Activated CD4-positive, alpha-beta T cell treated with anti-CD3 and anti-CD28 coated beads for 4 hours (primary cell): ENCODE measurements around the gene VPS54.
"Not testable (repeated sequence)": the region's sequence is repeated elsewhere in the genome, so short reads cannot be mapped to it uniquely, and the experiment has no call there.

Experiments
- DNase-seq, 2 donors: peaks; one replicate each; pipeline ENCODE4 v3.0.0-alpha.2; 2020

The VPS54 gene

DNA sequence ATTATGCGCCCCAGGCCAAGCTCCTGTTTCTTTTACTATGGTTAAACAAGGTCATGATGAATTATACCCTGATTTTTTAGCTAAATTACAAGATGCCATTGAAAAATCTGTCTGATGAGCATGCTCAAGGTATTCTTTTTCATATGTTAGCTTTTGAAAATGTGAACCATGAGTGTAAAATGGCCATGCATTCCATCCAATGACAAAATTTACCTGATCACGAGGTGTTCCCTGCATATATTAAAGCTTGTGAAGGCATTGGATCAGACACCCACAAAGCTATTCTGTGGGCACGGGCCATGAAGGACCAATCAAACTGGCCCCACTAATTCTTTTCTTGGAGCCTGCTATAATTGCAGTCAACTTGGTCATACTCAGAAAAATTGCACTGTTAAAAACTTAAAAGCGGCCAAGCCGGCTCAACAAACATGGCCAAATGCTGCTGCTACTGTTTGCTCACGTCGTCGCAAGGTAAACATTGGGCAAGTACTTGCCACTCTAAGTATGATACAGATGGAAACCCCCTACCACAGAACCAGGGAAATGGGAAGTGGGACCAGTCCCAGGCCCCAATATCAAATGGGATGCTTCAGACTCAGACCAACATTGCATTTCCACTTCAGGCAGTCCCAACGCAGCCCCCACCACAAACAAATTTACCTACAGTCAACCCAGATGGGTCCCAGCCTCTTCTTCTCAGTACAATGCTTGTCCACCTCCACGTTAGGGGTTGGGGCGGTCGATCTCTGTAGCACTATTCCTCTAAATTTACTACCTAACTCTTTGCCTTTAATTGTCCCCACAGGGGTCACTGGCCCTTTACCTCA, 27.8 kb downstream of the VPS54 start:
- DNase-seq: not testable (repeated sequence)

DNA sequence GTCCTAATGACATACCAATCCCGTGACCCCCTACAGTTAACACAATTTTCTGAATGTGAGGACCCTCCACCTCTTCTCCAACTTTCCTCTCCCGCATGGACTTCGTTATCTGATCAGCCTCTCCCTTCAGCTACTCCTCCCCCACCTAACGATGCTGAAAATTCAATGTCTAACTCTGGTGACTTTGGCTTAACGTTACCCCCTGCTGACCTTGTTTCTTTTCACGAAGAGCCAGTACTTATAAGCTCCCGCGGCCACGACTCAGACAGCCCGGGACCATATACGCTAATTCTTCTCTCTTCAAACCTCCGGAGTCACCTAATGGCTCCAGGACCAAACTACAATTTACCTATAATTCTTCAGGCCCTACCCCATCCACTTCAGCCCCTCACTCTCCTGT, 29.2 kb downstream of the VPS54 start:
- no peak for DNase-seq

DNA sequence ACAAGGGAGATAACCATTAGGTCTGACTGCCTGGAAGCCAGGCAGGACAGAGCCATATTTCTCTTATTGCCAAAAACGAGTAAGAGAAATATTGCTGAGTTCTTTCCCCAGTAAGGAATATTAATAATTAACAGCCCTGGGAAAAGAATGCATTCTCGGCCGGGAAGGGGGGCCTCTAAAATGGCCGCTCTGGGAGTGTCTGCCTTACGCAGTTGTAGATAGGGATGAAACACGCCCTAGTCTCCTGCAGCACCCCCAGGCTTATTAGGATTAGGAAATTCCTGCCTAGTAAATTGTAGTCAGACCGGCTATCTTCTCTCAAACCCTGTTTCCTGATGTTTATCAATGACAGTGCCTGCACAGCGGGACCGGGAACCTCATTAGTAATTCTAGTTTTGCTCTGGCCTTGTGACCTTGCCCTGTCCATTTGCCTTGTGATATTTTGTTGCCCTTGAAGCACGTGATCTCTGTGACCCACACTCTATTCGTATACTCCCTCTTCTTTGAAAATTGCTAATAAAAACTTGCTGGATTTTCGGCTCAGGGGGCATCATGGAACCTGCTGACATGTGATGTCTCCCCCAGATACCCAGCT, 30.3 kb downstream of the VPS54 start:
- DNase-seq: not testable (repeated sequence)

- no peak for DNase-seq
Observed at GRCh38 chr2:63984606-63985359, 34.4 kb downstream of the VPS54 start.

GRCh38 chr2:63983986-63984605, 35.1 kb downstream of the VPS54 start:
- DNase-seq: no peak

- DNase-seq: no peak
Observed at GRCh38 chr2:63982335-63982734, 36.9 kb downstream of the VPS54 start.

DNA sequence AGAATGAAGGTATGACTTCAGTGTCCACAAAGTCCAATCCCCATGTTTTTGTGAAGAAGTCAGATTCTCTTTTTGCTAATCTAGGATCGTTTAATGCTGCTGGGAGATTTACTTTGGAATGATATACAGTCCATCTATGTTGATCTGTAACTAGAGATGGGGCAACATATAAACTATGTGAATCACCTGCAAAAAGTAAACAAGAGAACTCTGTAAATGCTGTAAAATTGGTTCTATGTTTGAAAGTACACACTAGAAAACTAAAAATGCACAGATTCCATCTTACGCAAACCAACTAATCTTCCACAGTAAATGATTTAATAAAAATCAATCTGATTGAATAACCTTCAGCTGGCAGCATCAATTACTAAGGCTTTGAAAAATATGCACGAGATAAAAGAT, 37.5 kb downstream of the VPS54 start:
- DNase-seq: no peak

DNA sequence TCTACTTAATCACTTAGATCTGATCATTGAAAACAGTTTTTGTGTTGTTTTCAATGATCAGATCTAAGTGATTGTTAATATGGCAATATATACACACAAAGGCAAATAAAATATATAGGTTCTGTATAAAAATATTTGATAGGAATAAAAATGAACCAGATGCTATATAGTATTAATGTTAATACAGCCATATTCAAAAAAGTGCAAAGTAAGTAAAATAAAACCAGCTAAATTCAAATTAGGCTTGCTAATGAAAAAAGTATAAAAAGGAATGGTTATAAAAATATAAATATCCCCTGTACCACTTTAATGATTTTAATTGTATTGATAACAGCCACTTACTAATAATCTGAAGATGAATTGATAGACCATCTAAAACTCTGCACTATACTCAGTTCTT, 38.4 kb downstream of the VPS54 start:
- no peak for DNase-seq

GRCh38 chr2:63977904-63978303, 41.3 kb downstream of the VPS54 start:
- DNase-seq: peak; percentile 6 to 21

DNA sequence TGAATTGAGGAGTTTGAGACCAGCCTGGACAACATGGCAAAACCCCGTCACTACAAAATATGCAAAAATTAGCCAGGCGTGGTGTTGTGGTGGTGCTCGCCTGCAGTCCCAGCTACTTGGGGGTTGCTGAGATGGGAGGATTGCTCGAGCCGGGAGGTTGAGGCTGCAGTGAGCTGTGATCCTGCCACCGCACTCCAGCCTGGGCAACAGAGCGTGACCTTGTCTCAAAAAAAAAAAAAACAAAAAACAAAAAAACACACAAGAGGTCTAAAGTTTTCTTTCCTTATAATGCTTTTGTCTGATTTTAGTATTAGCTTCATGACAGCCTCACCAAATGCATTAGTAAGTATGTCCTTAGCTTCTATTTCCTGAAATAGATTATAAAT, 43.1 kb downstream of the VPS54 start:
- no peak for DNase-seq

- DNase-seq: no peak
Observed at GRCh38 chr2:63975437-63976124, 43.6 kb downstream of the VPS54 start.

- not testable (repeated sequence) for DNase-seq
Observed at GRCh38 chr2:63975036-63975435, 44.2 kb downstream of the VPS54 start.

GRCh38 chr2:63962186-63962585, 57.0 kb downstream of the VPS54 start:
- DNase-seq: no peak

- no peak for DNase-seq
Observed at GRCh38 chr2:63950414-63950813, 68.8 kb downstream of the VPS54 start.

DNA sequence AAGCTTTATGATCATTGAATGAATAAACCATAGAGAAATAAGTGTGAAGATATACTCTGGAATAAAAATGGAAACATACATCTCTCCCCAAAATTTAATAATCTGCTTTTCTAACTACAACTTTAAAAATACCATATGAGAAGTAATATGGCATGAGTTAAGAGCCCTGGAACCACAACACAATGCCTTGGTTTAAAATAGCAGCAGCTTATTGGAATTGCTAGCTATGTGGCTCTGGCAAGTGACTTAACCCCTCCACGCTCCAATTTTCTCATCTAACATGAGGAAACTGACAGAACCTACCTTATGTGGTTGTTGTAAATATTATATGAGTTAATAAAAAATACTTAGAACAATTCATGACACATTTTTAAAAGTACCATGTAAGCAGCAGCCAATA, 76.4 kb downstream of the VPS54 start:
- no peak for DNase-seq

- DNase-seq: not testable (repeated sequence)
Observed at GRCh38 chr2:63932104-63932503, 87.1 kb downstream of the VPS54 start.

GRCh38 chr2:63926815-63927214, 92.4 kb downstream of the VPS54 start:
- DNase-seq: no peak

DNA sequence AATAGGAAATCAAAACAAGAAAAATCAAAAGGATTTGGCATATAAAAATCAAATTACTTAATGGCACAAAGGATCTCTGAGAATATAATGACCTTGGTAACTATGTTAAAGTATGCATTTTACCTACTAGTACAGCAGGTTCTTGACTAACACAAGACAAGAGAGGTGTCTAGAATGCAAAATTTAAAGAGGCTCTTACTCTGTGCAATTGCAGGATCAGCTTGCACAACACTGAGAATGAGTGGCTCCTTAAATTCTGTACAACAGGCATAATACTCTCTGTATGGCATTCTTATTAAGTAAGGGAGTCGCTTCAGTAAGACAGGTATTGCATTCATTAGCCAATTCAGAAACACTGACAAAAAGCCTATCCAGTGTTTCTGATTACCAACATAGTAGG, 104.9 kb downstream of the VPS54 start:
- DNase-seq: no peak

- DNase-seq: no peak
Observed at GRCh38 chr2:63903003-63903402, 116.2 kb downstream of the VPS54 start.

- DNase-seq: no peak
Observed at GRCh38 chr2:63902149-63902548, 117.1 kb downstream of the VPS54 start.

GRCh38 chr2:63899639-63900038, 119.6 kb downstream of the VPS54 start:
- no peak for DNase-seq

DNA sequence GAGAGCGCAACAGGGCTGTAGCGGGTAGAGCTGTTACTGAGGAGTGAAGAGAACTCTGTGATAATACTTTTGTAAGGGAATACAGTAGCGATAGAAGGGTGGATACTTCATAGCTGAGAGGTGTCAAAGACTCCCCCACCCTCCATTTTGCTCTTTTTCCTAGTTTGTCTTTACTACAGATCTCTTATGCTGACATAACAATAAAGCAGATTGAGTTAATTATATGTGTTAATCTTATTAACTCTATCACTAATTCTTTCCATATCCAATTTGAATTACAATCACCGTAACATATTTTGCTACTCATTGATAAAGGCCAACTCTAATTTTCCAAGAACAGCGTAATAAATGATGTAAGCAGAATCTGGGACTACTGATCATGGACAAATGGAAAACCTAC, 120.4 kb downstream of the VPS54 start:
- DNase-seq: no peak

DNA sequence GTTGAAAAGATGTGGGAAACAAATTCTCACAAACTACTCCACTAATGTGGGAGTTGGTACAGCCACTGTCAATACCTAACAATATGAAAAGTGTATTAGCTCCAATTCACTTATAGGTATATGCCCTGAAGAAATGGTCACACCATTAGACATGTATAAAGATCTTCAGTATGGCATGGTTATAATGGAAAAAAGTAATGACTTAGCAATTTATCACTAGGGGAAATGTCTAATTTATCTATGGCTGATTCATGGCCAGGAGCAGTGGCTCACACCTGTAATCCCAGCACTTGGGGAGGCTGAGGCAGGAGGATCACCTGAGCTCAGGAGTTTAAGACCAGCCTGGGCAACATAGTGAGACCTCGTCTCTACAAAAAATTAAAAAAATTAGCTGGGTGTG, 125.1 kb downstream of the VPS54 start:
- DNase-seq: no peak
